Measurements from ENCODE around the gene TRAPPC4. TPM values are rescaled to one million over a fixed set of nuclear protein-coding genes. Genes with fewer than 3 reads are reported as not detected.
"Not testable (repeated sequence)": the region's sequence is repeated elsewhere in the genome, so short reads cannot be mapped to it uniquely, and the experiment has no call there.

The TRAPPC4 gene
- total and polyA plus RNA-seq, 2 experiments from 2014 or later = 96.1 to 175 TPM

DNA sequence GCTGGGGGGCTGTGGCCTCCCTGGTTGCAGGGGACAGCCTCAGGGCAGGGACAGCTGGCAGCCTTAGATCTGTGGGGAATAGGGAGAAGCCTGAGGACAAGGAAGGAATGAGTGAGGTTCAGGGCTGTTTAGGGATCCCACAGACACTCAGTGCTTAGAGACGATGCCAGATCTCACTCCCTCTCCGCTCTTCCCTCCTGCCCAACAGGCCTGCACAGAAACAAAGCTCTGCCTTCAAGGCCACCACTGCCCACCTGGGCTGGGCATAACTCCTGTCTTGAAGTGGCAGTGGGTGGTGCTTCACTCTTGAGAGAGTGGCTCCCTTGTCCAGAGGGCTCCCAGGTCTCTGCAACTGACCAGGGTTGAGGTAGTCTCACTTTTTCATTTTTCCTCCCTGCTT, 33.7 kb upstream of the TRAPPC4 start:
- DNase-seq (ENCODE audit: low spot score) = no peak
- Histone ChIP-seq H3K4me1 (ENCODE audit: insufficient read depth) (no peaks in the 10 kb centered on the region), H2AFZ (no peak overlapping the region), H4K20me1 (ENCODE audit: insufficient read depth, poor library complexity, severe bottlenecking) (no peaks in the 10 kb centered on the region), H3K27ac (no peak overlapping the region), H3K27me3 (no peaks in the 10 kb centered on the region), H3K4me3 (no peak overlapping the region), H3K79me2 (no peaks in the 10 kb centered on the region), H3K9me3 (ENCODE audit: low read depth) (no peaks in the 10 kb centered on the region), H3K9me2 (replicated peaks; ENCODE audit: insufficient read depth) (no peaks in the 10 kb centered on the region), H3K36me3 (replicated peaks; ENCODE audit: insufficient read depth, low read depth) (no peaks in the 10 kb centered on the region), H3K4me2 (no peak overlapping the region)
- 85% methylated on average over 2 of the region's 2 CpGs for WGBS (ENCODE audit: low lambda C conversion rate, missing lambda C conversion rate)
- TF ChIP-seq EZH2phosphoT487 (IDR thresholded peaks at IDR 0.05; ENCODE audit: low read depth, severe bottlenecking, unreplicated experiment) (no peak), EZH2 (IDR thresholded peaks at IDR 0.05; ENCODE audit: borderline replicate concordance) (no peak)
- TF ChIP-seq, protein P1, sequence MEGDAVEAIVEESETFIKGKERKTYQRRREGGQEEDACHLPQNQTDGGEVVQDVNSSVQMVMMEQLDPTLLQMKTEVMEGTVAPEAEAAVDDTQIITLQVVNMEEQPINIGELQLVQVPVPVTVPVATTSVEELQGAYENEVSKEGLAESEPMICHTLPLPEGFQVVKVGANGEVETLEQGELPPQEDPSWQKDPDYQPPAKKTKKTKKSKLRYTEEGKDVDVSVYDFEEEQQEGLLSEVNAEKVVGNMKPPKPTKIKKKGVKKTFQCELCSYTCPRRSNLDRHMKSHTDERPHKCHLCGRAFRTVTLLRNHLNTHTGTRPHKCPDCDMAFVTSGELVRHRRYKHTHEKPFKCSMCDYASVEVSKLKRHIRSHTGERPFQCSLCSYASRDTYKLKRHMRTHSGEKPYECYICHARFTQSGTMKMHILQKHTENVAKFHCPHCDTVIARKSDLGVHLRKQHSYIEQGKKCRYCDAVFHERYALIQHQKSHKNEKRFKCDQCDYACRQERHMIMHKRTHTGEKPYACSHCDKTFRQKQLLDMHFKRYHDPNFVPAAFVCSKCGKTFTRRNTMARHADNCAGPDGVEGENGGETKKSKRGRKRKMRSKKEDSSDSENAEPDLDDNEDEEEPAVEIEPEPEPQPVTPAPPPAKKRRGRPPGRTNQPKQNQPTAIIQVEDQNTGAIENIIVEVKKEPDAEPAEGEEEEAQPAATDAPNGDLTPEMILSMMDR (IDR thresholded peaks at IDR 0.05; ENCODE audit: poor library complexity) = no peak

DNA sequence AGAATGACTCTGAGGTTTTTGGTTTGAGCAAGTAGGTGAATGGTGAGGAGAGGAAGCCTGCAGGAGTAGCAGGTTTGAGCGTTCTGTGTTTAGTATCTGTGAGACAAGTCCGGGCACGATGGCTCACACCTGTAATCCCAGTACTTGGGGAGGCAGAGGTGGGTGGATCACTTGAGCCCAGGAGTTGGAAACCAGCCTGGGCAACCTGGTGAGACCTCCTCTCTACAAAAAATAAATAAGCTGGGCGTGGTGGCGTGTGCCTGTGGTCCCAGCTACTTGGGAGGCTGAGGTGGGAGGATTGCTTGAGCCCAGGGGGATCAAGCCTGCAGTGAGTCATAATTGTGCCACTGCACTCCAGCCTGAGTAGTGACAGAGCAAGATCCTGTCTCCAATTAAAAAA, 30.3 kb upstream of the TRAPPC4 start:
- Histone ChIP-seq H3K36me3 (replicated peaks; ENCODE audit: insufficient read depth, low read depth) (no peaks in the 10 kb centered on the region), H2AFZ (no peak overlapping the region), H3K4me1 (ENCODE audit: insufficient read depth) (no peaks in the 10 kb centered on the region), H3K9me2 (replicated peaks; ENCODE audit: insufficient read depth) (no peaks in the 10 kb centered on the region), H3K9me3 (ENCODE audit: low read depth) (no peaks in the 10 kb centered on the region), H3K4me3 (no peak overlapping the region), H3K27ac (no peak overlapping the region), H3K4me2 (no peak overlapping the region), H3K27me3 (no peaks in the 10 kb centered on the region), H3K79me2 (no peaks in the 10 kb centered on the region), H4K20me1 (ENCODE audit: insufficient read depth, poor library complexity, severe bottlenecking) (no peaks in the 10 kb centered on the region)
- TF ChIP-seq, protein P1 (IDR thresholded peaks at IDR 0.05; ENCODE audit: poor library complexity) = no peak
- TF ChIP-seq EZH2 (IDR thresholded peaks at IDR 0.05; ENCODE audit: borderline replicate concordance) = no peak
- TF ChIP-seq EZH2phosphoT487 (IDR thresholded peaks at IDR 0.05; ENCODE audit: low read depth, severe bottlenecking, unreplicated experiment) = no peak
- WGBS (ENCODE audit: low lambda C conversion rate, missing lambda C conversion rate) = 86% methylated on average over 5 of the region's 5 CpGs
- no peak for DNase-seq (ENCODE audit: low spot score)

DNA sequence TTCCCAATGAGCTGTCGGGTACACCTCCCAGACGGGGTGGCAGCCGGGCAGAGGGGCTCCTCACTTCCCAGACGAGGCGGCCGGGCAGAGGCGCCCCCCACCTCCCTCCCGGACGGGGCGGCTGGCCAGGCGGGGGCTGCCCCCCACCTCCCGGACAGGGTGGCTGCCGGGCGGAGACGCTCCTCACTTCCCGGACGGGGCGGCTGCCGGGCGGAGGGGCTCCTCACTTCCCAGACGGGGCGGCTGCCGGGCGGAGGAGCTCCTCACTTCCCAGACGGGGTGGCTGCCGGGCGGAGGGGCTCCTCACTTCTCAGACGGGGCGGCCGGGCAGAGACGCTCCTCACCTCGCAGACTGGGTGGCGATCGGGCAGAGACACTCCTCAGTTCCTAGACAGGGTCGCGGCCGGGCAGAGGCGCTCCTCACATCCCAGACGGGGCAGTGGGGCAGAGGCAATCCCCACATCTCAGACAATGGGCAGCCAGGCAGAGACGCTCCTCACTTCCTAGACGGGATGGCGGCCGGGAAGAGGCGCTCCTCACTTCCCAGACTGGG, 27.0 kb upstream of the TRAPPC4 start:
- H3K36me3 ChIP-seq (replicated peaks; ENCODE audit: insufficient read depth, low read depth); H3K9me2 ChIP-seq (replicated peaks; ENCODE audit: insufficient read depth); H3K79me2 ChIP-seq; H3K4me3 ChIP-seq; H3K4me1 ChIP-seq (ENCODE audit: insufficient read depth); DNase-seq (ENCODE audit: low spot score); H3K27ac ChIP-seq; H3K27me3 ChIP-seq; H4K20me1 ChIP-seq (ENCODE audit: insufficient read depth, poor library complexity, severe bottlenecking); H3K9me3 ChIP-seq (ENCODE audit: low read depth); H2AFZ ChIP-seq; H3K4me2 ChIP-seq: not testable (repeated sequence)
- WGBS (ENCODE audit: low lambda C conversion rate, missing lambda C conversion rate) = 91% methylated on average over 6 of the region's 44 CpGs

DNA sequence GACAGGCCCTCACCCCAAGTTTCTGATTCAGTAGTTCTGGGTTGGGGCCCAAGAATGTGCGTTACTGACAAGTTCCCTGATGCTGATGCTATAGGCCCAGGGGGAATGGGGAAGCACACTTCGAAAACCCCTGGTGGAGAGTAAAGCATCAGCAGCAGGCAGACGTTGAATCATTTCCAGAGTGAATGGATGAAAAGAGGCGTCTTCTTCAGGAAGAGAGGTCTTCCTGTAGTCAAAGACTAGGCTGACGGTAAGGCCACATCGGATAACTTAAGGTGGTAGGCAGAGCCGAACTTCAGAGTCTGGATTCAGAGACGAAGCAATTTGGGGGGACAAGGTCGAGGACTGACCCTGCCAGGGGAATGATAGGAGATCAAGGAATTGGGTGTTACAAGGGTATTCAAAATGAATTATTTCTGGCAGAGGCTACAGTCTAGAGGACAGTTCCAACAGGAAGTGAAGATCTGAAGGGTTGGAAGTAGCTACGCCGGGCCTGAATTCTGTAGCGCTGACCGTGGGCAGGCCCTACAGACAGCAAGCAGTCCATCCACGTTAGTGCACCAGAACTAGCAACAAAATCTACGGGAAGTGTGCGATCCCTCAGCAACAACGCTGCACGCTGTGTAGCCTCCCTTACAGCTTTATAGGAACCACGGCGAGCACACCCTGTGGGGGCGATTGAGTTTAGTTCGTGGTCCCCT, 21.5 kb upstream of the TRAPPC4 start:
- no peaks in the 10 kb centered on the region for H4K20me1 ChIP-seq (ENCODE audit: insufficient read depth, poor library complexity, severe bottlenecking)
- H3K27ac ChIP-seq = peak overlapping the region; percentile 31
- peak overlapping the region; percentile 92 for H3K4me2 ChIP-seq
- peak overlapping the region; percentile 98 for H2AFZ ChIP-seq
- TF ChIP-seq EZH2phosphoT487 (IDR thresholded peaks at IDR 0.05; ENCODE audit: low read depth, severe bottlenecking, unreplicated experiment) (no peak), EZH2 (IDR thresholded peaks at IDR 0.05; ENCODE audit: borderline replicate concordance) (no peak)
- TF ChIP-seq, protein P1 (IDR thresholded peaks at IDR 0.05; ENCODE audit: poor library complexity) = no peak
- WGBS (ENCODE audit: low lambda C conversion rate, missing lambda C conversion rate) = 40% methylated on average over 22 of the region's 22 CpGs
- peaks cover 8% of the 10 kb centered on the region for H3K4me1 ChIP-seq (ENCODE audit: insufficient read depth)
- H3K4me3 ChIP-seq = peak overlapping the region; percentile 87
- peaks cover 39% of the 10 kb centered on the region for H3K79me2 ChIP-seq
- no peaks in the 10 kb centered on the region for H3K9me3 ChIP-seq (ENCODE audit: low read depth)
- no peaks in the 10 kb centered on the region for H3K27me3 ChIP-seq
- H3K36me3 ChIP-seq (replicated peaks; ENCODE audit: insufficient read depth, low read depth) = no peaks in the 10 kb centered on the region
- no peak for DNase-seq (ENCODE audit: low spot score)
- no peaks in the 10 kb centered on the region for H3K9me2 ChIP-seq (replicated peaks; ENCODE audit: insufficient read depth)

Data from hepatocyte (in vitro differentiated cells).